ENCODE measurements around the gene IFT57.
"Not testable (repeated sequence)": the region's sequence is repeated elsewhere in the genome, so short reads cannot be mapped to it uniquely, and the experiment has no call there.

Gene IFT57

DNA sequence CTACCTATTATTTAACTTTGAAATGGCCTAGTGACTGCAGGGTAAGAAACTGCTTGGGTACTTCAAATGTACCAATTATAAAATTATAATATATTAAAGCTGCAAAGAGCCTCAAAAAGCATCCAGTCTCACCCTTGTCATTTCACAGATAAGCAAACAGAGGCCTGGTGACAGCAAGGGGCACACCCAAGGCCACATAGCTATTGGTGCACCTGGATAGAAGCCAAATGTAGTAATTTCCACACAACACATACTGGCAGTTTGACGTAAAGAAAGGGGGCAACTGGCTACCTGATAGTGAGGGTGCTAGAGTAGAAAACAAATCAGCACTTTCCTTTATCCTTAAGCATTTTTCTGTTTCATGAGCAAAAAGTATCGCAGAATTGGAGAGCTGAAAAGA, 51.1 kb downstream of the IFT57 start:
- in situ Hi-C loops (cut with MboI; ENCODE audit: low sequenced_read_pairs) = no loop called here

- in situ Hi-C loops (cut with MboI; ENCODE audit: low sequenced_read_pairs) = no loop called here
These were observed 57.8 kb downstream of the IFT57 start for GRCh38 chr3:108164391-108164790.

GRCh38 chr3:108159865-108160264, 62.4 kb downstream of the IFT57 start:
- in situ Hi-C loops (cut with MboI; ENCODE audit: low sequenced_read_pairs) = no loop called here

DNA sequence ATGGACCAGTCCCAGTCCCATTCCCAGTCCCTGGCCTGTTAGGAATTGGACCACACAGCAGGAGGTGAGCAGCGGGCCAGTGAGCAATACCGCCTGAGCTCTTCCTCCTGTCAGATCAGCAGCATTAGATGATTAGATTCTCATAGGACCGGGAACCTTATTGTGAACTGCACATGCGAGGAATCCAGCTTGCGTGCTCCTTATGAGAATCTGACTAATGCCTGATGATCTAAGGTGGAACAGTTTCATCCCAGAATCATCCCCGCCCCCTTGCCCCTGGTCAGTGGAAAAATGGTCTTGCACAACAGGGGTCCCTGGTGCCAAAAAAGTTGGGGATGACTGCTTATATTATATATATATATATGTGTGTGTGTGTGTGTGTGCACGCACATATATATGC, 63.1 kb downstream of the IFT57 start:
- in situ Hi-C loops (cut with MboI; ENCODE audit: low sequenced_read_pairs) = no loop called here

DNA sequence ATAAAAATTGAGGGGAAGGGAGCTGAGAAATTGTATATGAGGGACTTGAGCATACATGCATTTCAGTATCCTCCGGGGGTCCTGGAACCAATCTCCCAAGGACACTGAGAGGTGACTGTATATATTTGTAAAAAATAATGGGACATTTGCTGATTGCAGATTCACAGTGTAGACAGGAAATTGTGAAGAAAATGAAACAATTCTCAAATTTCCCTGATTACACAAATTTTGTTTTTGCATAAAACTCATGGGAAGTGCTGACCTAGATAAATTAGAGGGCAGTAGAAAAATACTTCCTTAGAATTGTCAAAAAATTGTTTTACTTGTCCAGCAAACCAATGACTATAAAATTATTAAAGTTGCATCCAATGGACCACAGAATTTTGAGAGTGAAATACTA, 64.0 kb downstream of the IFT57 start:
- in situ Hi-C loops (cut with MboI; ENCODE audit: low sequenced_read_pairs) = no loop called here

GRCh38 chr3:108157273-108157672, 65.0 kb downstream of the IFT57 start:
- in situ Hi-C loops (cut with MboI; ENCODE audit: low sequenced_read_pairs) = no loop called here

DNA sequence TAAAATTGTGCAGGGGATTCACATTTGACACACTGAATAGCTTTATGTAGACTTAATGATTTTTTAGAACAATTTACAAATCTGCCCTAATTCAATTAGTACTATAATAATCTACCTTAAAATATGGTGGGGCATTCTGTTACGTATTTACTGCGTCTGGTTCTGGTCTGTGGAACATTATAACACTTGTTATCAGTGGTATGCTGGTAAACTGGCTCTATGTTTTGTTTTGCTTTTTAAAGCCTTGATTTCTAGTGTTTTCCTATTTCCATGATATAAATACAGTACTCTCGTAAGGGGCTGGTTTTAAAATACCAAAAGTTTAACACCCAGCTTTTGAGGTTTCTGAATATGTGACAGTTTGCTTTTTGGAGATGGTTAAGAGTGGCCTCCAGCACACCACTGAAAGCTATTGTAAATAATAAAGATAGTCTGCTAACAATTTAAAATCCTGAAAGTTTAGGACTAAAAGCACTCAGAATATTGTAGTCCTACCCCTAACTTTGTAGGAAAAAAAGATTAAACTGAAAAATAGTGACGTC, 65.8 kb downstream of the IFT57 start:
- in situ Hi-C loops (cut with MboI; ENCODE audit: low sequenced_read_pairs) = no loop called here

GRCh38 chr3:108155642-108156041, 66.6 kb downstream of the IFT57 start:
- in situ Hi-C loops (cut with MboI; ENCODE audit: low sequenced_read_pairs) = not testable (repeated sequence)

DNA sequence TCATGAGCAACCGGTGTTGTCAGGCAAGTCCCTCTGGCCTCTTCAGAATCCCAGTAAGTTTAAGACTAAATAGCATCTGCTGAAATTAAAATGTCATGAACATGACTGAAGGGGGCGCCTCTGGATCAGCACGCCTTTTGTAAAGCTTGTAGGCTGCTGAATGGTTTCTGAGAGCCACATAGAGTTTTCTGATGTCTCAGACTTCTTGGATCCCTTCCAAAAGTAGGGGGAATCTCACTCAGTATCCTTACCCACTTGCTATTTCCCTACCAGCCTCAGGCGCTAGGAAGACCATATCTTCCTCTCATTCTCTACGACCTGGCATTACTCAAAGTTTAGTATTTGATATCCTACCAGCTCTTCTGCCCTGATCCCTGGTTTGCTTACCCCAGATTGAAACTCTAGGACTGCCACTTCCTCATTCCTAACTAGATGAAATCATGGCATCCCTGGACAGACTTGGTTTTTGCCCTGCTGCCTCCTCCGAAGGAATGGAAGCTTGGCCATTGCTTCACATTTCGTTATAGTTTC, 68.7 kb downstream of the IFT57 start:
- in situ Hi-C loops (cut with MboI; ENCODE audit: low sequenced_read_pairs) = no loop called here

DNA sequence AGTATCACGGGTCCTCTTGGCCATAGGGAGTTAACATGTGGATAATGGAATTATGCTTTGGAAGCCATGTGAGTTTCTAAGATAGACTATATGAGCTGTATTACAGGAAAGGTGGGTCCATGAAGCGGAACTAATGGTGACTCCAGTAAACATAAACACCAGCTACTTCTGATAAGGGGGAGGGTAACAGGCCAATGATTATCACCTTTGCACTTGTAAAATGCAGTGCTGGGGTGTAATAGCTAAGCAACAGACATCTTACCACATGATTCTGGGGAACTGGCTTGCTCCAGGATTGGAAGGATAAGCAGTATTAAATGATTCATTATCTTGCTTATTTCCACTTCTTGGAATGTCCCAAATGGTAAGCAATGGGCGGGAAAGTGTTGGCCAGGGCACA, 70.0 kb downstream of the IFT57 start:
- in situ Hi-C loops (cut with MboI; ENCODE audit: low sequenced_read_pairs) = no loop called here

GRCh38 chr3:108150200-108150599, 72.0 kb downstream of the IFT57 start:
- in situ Hi-C loops (cut with MboI; ENCODE audit: low sequenced_read_pairs) = no loop called here

DNA sequence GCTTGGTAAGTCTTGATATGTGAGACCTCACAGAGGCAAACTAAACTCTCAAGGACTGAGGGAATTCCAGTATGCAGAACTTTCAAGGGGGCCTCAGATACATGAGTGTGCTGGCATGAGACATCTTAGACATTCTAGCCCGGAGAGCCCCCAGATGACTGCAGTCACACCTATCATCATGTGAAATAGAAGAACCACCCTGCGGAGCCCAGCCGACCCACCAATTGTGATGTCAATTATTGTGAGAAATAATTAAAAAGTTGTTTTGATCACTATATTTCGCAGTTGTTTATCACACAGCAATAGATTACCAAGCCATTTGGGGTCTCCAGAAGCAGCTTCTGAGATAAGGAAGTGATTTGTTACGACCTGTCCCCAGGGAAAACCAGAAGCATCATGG, 76.1 kb downstream of the IFT57 start:
- in situ Hi-C loops (cut with MboI; ENCODE audit: low sequenced_read_pairs) = no loop called here

DNA sequence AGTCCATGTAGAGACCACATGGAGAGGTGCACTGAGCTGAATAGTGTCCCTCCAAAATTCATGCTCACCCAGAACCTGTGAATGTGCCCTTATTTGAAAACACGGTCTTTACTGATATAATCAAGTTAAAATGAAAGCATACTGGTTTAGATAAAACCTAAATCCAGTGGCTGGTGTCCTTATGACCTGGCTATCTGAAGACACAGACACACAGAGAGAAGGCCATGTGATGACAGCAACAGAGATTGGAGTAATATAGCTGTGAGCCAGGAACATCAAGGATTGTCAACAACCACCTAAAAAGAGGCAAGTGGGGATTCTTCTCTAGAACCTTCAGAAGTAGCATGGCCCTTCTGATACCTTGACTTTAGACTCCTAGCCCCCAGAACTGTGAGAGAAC, 76.6 kb downstream of the IFT57 start:
- in situ Hi-C loops (cut with MboI; ENCODE audit: low sequenced_read_pairs) = no loop called here

DNA sequence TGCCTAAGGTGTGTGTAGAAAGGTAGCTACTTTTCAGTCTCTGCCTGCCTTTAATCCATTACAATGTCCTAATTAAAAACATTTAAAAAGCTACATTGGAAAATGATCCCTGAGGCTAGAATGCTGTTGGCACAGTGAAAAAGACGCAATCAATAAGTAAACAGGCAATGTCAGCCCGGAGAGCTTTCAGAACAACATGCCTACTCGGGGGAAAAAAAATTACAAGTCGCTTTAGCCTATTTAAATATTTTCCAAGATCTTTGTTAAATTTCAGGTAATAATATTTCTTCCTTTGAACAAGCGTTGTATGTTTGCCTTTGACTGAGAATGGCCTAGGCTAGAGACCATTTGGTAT, 84.8 kb downstream of the IFT57 start:
- in situ Hi-C loops (cut with MboI; ENCODE audit: low sequenced_read_pairs) = no loop called here

DNA sequence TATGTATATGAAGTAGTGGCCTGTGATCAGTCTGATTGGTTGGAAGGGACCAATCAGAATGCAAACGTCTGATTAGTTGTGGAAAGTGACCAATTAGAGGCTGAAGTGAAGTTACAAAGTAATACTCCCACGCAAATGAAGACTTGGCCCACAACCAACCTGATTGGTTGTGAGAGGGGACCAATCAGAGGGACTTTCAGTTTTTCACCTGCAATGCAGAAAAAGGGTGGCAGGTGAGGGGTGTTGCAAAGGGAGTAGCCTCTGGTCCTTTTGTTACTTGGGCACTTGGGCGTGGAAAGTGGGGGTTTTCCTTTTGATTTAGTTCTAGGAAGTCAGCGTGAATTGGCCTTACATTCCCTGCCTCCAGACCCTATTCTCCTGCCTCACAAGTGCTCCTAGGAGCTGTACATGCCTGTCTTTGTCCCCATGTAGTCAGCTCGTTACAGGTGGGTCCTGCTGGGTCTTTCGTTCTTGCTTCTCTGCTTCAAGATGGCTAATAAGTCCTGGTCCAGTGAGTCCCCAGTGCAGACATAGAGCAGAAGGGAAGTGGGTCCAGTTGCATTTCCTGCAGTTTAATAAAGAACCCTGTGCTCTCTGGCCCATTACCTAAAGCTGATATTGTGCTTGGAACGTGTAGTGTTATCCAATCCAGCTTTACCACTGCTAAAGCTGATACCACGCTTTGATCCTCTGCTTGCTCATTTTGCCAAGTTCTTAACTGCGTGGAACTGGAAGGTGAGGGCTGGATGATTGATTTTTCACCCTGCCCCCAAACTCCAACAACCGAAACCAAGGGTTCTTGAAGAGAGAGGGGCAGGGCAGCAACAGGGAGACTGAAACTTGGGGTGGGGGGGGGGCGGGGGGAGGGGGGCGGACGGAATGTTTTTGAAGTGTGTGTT, 85.4 kb downstream of the IFT57 start:
- in situ Hi-C loops (cut with MboI; ENCODE audit: low sequenced_read_pairs) = no loop called here

- in situ Hi-C loops (cut with MboI; ENCODE audit: low sequenced_read_pairs) = no loop called here
These were observed 87.7 kb downstream of the IFT57 start for GRCh38 chr3:108134555-108134880.

- in situ Hi-C loops (cut with MboI; ENCODE audit: low sequenced_read_pairs) = no loop called here
These were observed 88.2 kb downstream of the IFT57 start for GRCh38 chr3:108133858-108134554.

- in situ Hi-C loops (cut with MboI; ENCODE audit: low sequenced_read_pairs) = no loop called here
These were observed 89.2 kb downstream of the IFT57 start for GRCh38 chr3:108133048-108133369.

GRCh38 chr3:108131475-108132134, 90.6 kb downstream of the IFT57 start:
- in situ Hi-C loops (cut with MboI; ENCODE audit: low sequenced_read_pairs) = no loop called here

GRCh38 chr3:108130701-108131474, 91.3 kb downstream of the IFT57 start:
- in situ Hi-C loops (cut with MboI; ENCODE audit: low sequenced_read_pairs) = no loop called here

DNA sequence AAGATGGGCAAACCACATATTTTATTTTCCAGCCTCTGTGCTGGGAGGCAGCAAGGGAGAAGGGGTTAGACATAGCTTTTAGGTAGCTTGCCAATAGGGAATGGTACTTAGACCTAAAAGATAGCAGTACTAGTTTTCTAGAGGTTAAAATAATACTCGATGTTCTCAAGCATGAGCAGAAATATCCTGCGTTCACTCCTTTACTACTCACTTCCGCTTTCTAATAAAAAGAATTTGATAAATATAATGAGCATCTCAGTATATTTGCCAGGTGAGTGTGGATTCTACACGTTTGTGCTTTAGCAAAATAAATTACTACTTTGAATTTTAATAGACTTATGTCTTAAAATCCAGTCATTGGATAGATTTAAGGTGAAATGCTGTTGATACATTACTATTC, 92.0 kb downstream of the IFT57 start:
- in situ Hi-C loops (cut with MboI; ENCODE audit: low sequenced_read_pairs) = no loop called here

Measured in HL-60/S4 (cell line).